ENCODE results near the gene IGF1R.

- TF ChIP-seq CTCF (IDR thresholded peaks at IDR 0.05): no peak
- TF ChIP-seq POLR2AphosphoS5 (IDR thresholded peaks at IDR 0.05): no peak
- TF ChIP-seq EP300 (IDR thresholded peaks at IDR 0.05): no peak
- no peak for TF ChIP-seq POLR2A (IDR thresholded peaks at IDR 0.05)
Observed at GRCh38 chr15:98745650-98746374, 97.5 kb downstream of the IGF1R start.
